Ascending aorta (tissue), 2 donors: Measurements from ENCODE around the gene WDR70. TPM values are rescaled to one million over a fixed set of nuclear protein-coding genes. Genes with fewer than 3 reads are reported as not detected.

ENCODE experiments used
- DNase-seq, 2 donors: peaks; one replicate each; pipeline ENCODE4 v3.0.0-alpha.2; 2019; ENCODE audit warnings: low spot score in 2 of 2
- H3K27ac ChIP-seq, 2 donors: fragments of 200-600 bp; sonication (generic); one replicate each; pipeline ENCODE4 v1.5.1; 2016 to 2017; ENCODE audit warnings: mild to moderate bottlenecking in 1 of 2
- H3K27me3 ChIP-seq: fragments of 200-600 bp; sonication (generic); one replicate; pipeline ENCODE4 v1.5.1; 2017
- H3K36me3 ChIP-seq, 2 donors: fragments of 200-600 bp; sonication (generic); one replicate each; pipeline ENCODE4 v1.5.1; 2016
- H3K4me1 ChIP-seq, 2 donors: fragments of 200-600 bp; sonication (generic); one replicate each; pipeline ENCODE4 v1.5.1; 2016 to 2017; ENCODE audit warnings: mild to moderate bottlenecking in 1 of 2
- H3K4me3 ChIP-seq, 2 donors: fragments of 200-600 bp; sonication (generic); one replicate each; pipeline ENCODE4 v1.5.1; 2016 to 2017; ENCODE audit warnings: mild to moderate bottlenecking in 1 of 2
- H3K9me3 ChIP-seq, 2 donors: fragments of 200-600 bp; sonication (generic); one replicate each; pipeline ENCODE4 v1.5.1; 2016
- intact Hi-C: fragments of 100-400 bp; cut with DNase I; formaldehyde crosslinking; loops from one replicate; pipeline ENCODE4 v1.15.1; 2023
- total RNA-seq: library from RNA; depleted of rRNA; stranded (reverse); fragments of >200 nt; gene quantifications from one replicate; pipeline ENCODE4 v1.1.0, GENCODE V29; 2016
- TF ChIP-seq, protein P1 (sequence below), 3 experiments: fragments of 200-600 bp in 2 of 3; fragments of 450-650 bp in 1 of 3; sonication (generic) in 2 of 3; IDR thresholded peaks; one replicate each; pipeline ENCODE4 v1.5.1; 2016 to 2019; ENCODE audit warnings: antibody characterized with exemption in 3 of 3, mild to moderate bottlenecking in 1 of 3, moderate library complexity in 1 of 3

Gene WDR70
- total RNA-seq, 1 donor from 2014 or later = 8.7 TPM

- no peaks in the 10 kb centered on the region for H3K4me1 ChIP-seq
- no peaks in the 10 kb centered on the region for H3K27me3 ChIP-seq
- H3K4me3 ChIP-seq = no peak overlapping the region
- no peak overlapping the region for H3K27ac ChIP-seq
- H3K9me3 ChIP-seq = no peaks in the 10 kb centered on the region
- no peak for DNase-seq
- TF ChIP-seq, protein P1, sequence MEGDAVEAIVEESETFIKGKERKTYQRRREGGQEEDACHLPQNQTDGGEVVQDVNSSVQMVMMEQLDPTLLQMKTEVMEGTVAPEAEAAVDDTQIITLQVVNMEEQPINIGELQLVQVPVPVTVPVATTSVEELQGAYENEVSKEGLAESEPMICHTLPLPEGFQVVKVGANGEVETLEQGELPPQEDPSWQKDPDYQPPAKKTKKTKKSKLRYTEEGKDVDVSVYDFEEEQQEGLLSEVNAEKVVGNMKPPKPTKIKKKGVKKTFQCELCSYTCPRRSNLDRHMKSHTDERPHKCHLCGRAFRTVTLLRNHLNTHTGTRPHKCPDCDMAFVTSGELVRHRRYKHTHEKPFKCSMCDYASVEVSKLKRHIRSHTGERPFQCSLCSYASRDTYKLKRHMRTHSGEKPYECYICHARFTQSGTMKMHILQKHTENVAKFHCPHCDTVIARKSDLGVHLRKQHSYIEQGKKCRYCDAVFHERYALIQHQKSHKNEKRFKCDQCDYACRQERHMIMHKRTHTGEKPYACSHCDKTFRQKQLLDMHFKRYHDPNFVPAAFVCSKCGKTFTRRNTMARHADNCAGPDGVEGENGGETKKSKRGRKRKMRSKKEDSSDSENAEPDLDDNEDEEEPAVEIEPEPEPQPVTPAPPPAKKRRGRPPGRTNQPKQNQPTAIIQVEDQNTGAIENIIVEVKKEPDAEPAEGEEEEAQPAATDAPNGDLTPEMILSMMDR (IDR thresholded peaks at IDR 0.05) = no peak
- H3K36me3 ChIP-seq = no peaks in the 10 kb centered on the region
- intact Hi-C loops = no loop called here
These were observed 186.0 kb downstream of the WDR70 start for GRCh38 chr5:37565062-37565670.

DNA sequence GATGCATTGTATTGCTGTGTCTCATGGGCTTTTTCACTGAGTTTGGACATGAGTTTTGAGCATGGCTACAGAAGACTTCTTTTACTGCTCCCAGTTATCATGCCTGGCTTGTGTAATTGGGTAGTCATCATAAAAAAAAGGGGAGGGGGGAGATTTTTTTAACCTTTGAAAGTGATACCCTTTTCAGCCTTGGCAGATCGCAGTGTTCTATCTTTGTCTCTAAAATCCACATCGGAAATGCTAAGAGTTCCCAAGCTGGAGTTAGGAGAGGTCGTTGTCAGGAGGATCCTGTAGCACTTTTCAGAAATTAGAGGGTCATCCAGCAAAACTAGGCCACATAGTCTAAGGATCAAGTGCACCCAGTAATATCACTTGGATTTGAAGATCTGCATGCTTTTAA lies 188.4 kb downstream of the WDR70 start:
- no peaks in the 10 kb centered on the region for H3K27me3 ChIP-seq
- no peak overlapping the region for H3K27ac ChIP-seq
- intact Hi-C loops = no loop called here
- TF ChIP-seq, protein P1 (IDR thresholded peaks at IDR 0.05) = no peak
- DNase-seq = no peak
- H3K36me3 ChIP-seq = no peaks in the 10 kb centered on the region
- H3K9me3 ChIP-seq = no peaks in the 10 kb centered on the region
- H3K4me3 ChIP-seq = no peak overlapping the region
- H3K4me1 ChIP-seq = no peaks in the 10 kb centered on the region

DNA sequence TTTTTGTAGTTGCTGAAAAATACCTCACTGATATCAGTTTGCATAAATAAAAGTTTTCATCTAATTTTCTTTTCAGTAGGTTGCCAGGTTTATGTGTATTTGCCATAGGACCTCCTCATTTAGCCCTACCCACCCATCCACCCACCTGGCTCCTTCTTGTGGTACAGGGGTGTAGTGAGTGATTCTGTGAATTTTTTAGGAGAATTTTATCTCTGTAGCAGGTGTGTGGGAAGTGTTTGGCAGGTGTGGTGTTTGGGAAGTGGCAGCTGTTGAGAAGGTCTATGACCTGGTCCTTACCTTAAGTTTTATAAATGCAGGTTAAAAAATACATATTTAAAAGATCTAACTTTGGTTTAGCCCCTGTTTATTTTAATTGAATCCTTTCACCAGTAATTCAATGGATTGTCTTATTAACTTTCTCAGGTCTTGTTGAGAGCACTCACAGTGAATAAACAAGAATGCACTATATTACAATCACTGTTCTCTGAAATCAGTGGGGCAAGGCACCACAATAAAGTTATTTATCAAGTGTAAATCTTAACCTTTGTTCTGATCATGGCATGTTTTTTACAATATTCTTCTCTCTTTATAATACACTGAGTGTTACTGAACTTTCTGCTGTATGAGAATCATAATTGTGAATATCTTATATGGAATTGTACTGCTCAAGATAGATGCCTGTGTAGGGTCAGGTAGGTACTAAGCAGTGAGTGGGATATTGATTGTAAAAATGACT lies 189.1 kb downstream of the WDR70 start:
- H3K9me3 ChIP-seq = no peaks in the 10 kb centered on the region
- H3K27me3 ChIP-seq = no peaks in the 10 kb centered on the region
- H3K36me3 ChIP-seq = no peaks in the 10 kb centered on the region
- no peak for DNase-seq
- intact Hi-C loops = no loop called here
- no peaks in the 10 kb centered on the region for H3K4me1 ChIP-seq
- no peak overlapping the region for H3K4me3 ChIP-seq
- TF ChIP-seq, protein P1 (IDR thresholded peaks at IDR 0.05) = no peak
- no peak overlapping the region for H3K27ac ChIP-seq

DNA sequence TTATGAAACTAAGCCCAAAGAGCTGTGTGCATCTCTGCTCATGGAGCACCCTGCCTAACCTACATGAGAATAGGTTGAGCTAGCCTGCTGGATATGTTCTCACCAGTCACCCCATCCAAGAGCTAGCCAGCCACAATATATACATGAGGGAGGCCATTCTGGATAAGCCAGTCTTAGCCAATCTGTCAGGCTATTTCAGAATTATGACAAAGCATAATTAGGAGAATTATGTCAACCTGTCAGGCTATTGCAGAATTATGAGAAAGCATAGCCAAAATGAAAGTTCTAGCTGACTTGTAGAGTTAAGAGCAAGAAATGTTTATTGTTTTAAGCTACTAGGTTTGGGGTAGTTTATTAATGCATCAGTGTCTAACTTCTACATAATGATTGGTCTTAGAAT lies 189.8 kb downstream of the WDR70 start:
- TF ChIP-seq, protein P1 (IDR thresholded peaks at IDR 0.05) = no peak
- no peak for DNase-seq
- no peaks in the 10 kb centered on the region for H3K27me3 ChIP-seq
- no peak overlapping the region for H3K4me3 ChIP-seq
- H3K27ac ChIP-seq = no peak overlapping the region
- H3K9me3 ChIP-seq = no peaks in the 10 kb centered on the region
- H3K4me1 ChIP-seq = no peaks in the 10 kb centered on the region
- intact Hi-C loops = no loop called here
- no peaks in the 10 kb centered on the region for H3K36me3 ChIP-seq

- H3K36me3 ChIP-seq = no peaks in the 10 kb centered on the region
- intact Hi-C loops = no loop called here
These were observed 190.3 kb downstream of the WDR70 start for GRCh38 chr5:37569466-37569865.

More at GRCh38 chr5:37569466-37569865, 190.3 kb downstream of the WDR70 start:
- no peaks in the 10 kb centered on the region for H3K4me1 ChIP-seq
- TF ChIP-seq, protein P1 (IDR thresholded peaks at IDR 0.05) = no peak
- no peaks in the 10 kb centered on the region for H3K27me3 ChIP-seq
- H3K9me3 ChIP-seq = no peaks in the 10 kb centered on the region
- no peak overlapping the region for H3K27ac ChIP-seq
- DNase-seq = no peak
- no peak overlapping the region for H3K4me3 ChIP-seq
